ENCODE measurements around the gene RABL6.
A peak's percentile ranks its signal among the peaks of the same experiment; 100 is the strongest.

RABL6 gene

GRCh38 chr9:136807281-136808074, at the start of gene RABL6:
RABL6 (plus strand) TSS chr9:136807948; CDS start chr9:136808197, 249 bp downstream.
- peak; percentile 90 for DNase-seq

- no peak for DNase-seq
Observed at GRCh38 chr9:136759001-136759400, 48.7 kb upstream of the RABL6 start.

- no peak for DNase-seq
Observed at GRCh38 chr9:136759436-136760325, 48.1 kb upstream of the RABL6 start.

- no peak for DNase-seq
Observed at GRCh38 chr9:136760424-136760823, 47.3 kb upstream of the RABL6 start.

GRCh38 chr9:136760834-136761544, 46.8 kb upstream of the RABL6 start:
- DNase-seq = peak; percentile 51

- no peak for DNase-seq
Observed at GRCh38 chr9:136761545-136761981, 46.2 kb upstream of the RABL6 start.

- DNase-seq = no peak
Observed at GRCh38 chr9:136762221-136762691, 45.5 kb upstream of the RABL6 start.

- peak; percentile 32 for DNase-seq
Observed at GRCh38 chr9:136762915-136763648, 44.7 kb upstream of the RABL6 start.

- DNase-seq = no peak
Observed at GRCh38 chr9:136763649-136764035, 44.1 kb upstream of the RABL6 start.

GRCh38 chr9:136764301-136764891, 43.4 kb upstream of the RABL6 start, which contains the start of gene LCN15:
LCN15 (minus strand) TSS chr9:136764518; CDS start chr9:136764488, 30 bp downstream.
- DNase-seq = no peak

GRCh38 chr9:136765041-136765440, 42.7 kb upstream of the RABL6 start:
- no peak for DNase-seq

- DNase-seq = peak; percentile 29
Observed at GRCh38 chr9:136765745-136766409, 41.9 kb upstream of the RABL6 start.

- DNase-seq = peak; percentile 58
Observed at GRCh38 chr9:136766410-136767120, 41.2 kb upstream of the RABL6 start.

GRCh38 chr9:136769710-136770191, 38.0 kb upstream of the RABL6 start:
- peak; percentile 54 for DNase-seq

- no peak for DNase-seq
Observed at GRCh38 chr9:136771907-136772415, 35.8 kb upstream of the RABL6 start.

GRCh38 chr9:136773386-136774044, 34.2 kb upstream of the RABL6 start:
- peak; percentile 31 for DNase-seq

- no peak for DNase-seq
Observed at GRCh38 chr9:136774416-136775045, 33.2 kb upstream of the RABL6 start.

GRCh38 chr9:136775191-136775590, 32.6 kb upstream of the RABL6 start:
- DNase-seq = no peak

- DNase-seq = no peak
Observed at GRCh38 chr9:136776947-136777346, 30.8 kb upstream of the RABL6 start.

All from suppressor macrophage treated with lipopolysaccharide for 4 hours (primary cell).